Body of pancreas (tissue), 4 donors: ENCODE measurements around the gene SP110. TPM values are rescaled to one million over a fixed set of nuclear protein-coding genes. Genes with fewer than 3 reads are reported as not detected.

ENCODE experiments used
- ATAC-seq: fragments of 150-250 bp; one replicate; pipeline ENCODE4 v1.9.1; 2016
- DNase-seq, 4 donors: peaks; one replicate each; pipeline ENCODE4 v3.0.0-alpha.2; 2019
- H3K27ac ChIP-seq, 4 donors: fragments of 200-600 bp; sonication (generic); 1 replicate in 3 of 4; 2 replicates in 1 of 4; pipeline versions ENCODE4 v1.5.1 to v1.6.1; 2016 to 2019; ENCODE audit warnings: mild to moderate bottlenecking in 1 of 4, mixed read lengths in 1 of 4, moderate library complexity in 1 of 4
- H3K27me3 ChIP-seq, 2 donors: fragments of 200-600 bp; sonication (generic); one replicate each; pipeline ENCODE4 v1.6.0; 2016; ENCODE audit warnings: mild to moderate bottlenecking in 1 of 2
- H3K36me3 ChIP-seq, 2 donors: fragments of 200-600 bp; sonication (generic); replicated peaks in 1 of 2; 2 replicates each; pipeline ENCODE4 v1.5.1; 2016; ENCODE audit warnings: low read depth in 2 of 2; ENCODE audit not compliant: insufficient read depth in 1 of 2
- H3K4me1 ChIP-seq: fragments of 200-600 bp; sonication (generic); one replicate; pipeline ENCODE4 v1.6.0; 2016
- H3K4me3 ChIP-seq, 2 donors: fragments of 200-600 bp; sonication (generic); 1 replicate in 1 of 2; 2 replicates in 1 of 2; pipeline ENCODE4 v1.5.1; 2016 to 2019
- H3K9me3 ChIP-seq, 3 donors: fragments of 200-600 bp; sonication (generic); 1 replicate in 2 of 3; 2 replicates in 1 of 3; pipeline ENCODE4 v1.5.1; 2016
- POLR2A ChIP-seq, 3 donors: fragments of 450-650 bp; IDR thresholded peaks; one replicate each; pipeline ENCODE4 v1.6.1; 2016; ENCODE audit warnings: antibody characterized with exemption in 3 of 3, mild to moderate bottlenecking in 2 of 3
- WGBS, 2 donors: methylation state at CpG; one replicate each; pipeline ENCODE4 v1.1.5; 2017; 5-methylcytosine and 5-hydroxymethylcytosine counted together
- intact Hi-C: fragments of 100-400 bp; cut with DNase I; formaldehyde crosslinking; loops from one replicate; pipeline ENCODE4 v1.15.1; 2023
- total RNA-seq, 2 donors: library from RNA; depleted of rRNA; stranded (reverse); fragments of >200 nt; gene quantifications; one replicate each; pipeline ENCODE4 v1.1.0, GENCODE V29; 2016
- TF ChIP-seq, protein P1 (sequence below), 7 experiments: fragments of 450-650 bp in 4 of 7; fragments of 200-600 bp in 3 of 7; sonication (generic) in 3 of 7; IDR thresholded peaks; one replicate each; pipeline ENCODE4 v1.5.1; 2016 to 2019; ENCODE audit warnings: antibody characterized with exemption in 7 of 7

Gene SP110
- total RNA-seq, 2 donors from 2014 or later = 9.9 to 12.9 TPM

DNA sequence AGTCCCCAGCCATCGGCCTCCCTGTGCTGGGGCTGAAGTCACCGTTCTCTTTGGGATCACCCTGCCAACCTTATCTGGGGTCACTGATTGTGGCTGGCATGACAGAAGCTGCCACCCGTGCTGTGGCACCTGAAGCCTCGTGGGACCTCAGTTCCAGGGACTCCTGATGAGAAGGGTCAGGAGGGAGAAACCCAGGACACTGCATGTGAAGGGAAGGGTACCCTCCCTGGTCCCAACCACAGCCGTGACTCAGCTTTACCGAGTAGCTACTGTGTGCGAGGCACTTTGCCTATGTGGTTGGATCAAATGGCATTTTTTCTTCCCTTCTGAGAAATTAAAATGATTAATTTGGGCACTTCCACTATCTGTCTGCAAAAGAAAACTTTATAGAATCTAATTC, 64.4 kb downstream of the SP110 start:
- no peak for DNase-seq
- Histone ChIP-seq H3K27ac (no peak overlapping the region), H3K27me3 (no peaks in the 10 kb centered on the region), H3K9me3 (no peaks in the 10 kb centered on the region), H3K4me3 (no peak overlapping the region), H3K4me1 (no peaks in the 10 kb centered on the region), H3K36me3 (no peaks in the 10 kb centered on the region)
- ATAC-seq = no peak
- intact Hi-C loops = no loop called here
- no peak for TF ChIP-seq POLR2A (IDR thresholded peaks at IDR 0.05)
- TF ChIP-seq, protein P1, sequence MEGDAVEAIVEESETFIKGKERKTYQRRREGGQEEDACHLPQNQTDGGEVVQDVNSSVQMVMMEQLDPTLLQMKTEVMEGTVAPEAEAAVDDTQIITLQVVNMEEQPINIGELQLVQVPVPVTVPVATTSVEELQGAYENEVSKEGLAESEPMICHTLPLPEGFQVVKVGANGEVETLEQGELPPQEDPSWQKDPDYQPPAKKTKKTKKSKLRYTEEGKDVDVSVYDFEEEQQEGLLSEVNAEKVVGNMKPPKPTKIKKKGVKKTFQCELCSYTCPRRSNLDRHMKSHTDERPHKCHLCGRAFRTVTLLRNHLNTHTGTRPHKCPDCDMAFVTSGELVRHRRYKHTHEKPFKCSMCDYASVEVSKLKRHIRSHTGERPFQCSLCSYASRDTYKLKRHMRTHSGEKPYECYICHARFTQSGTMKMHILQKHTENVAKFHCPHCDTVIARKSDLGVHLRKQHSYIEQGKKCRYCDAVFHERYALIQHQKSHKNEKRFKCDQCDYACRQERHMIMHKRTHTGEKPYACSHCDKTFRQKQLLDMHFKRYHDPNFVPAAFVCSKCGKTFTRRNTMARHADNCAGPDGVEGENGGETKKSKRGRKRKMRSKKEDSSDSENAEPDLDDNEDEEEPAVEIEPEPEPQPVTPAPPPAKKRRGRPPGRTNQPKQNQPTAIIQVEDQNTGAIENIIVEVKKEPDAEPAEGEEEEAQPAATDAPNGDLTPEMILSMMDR (IDR thresholded peaks at IDR 0.05) = no peak
- WGBS, 2 donors = 49 to 62% methylated on average over 7 of the region's 7 CpGs

DNA sequence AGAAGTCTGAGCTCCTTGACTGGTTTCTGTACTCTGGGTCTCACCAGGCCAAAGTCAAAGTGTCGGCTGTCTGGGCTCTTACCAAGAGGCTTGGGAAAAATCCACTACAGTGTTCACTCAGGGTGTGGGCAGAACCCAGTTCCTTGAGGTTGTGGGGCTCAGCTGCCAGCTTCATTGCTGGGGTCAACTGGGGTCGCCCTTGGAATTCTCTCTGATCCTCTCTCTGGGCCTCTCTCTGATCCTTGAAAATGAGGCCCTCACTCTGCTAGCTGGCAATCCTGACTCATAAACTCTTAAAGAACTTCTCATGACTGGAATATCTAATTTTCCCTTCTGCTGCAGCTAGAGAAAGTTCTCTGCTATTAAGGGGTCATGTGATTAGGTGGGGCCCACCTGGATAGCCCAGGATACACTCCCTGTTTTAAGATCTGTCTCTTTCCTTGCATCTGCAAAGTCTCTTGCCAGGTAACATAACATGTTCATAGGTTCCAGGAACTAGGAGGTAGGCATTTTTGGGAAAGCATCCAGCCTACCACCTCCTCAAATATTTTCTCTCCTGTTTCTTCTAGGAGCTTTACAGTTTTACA, 66.3 kb downstream of the SP110 start:
- Histone ChIP-seq H3K27me3 (no peaks in the 10 kb centered on the region), H3K9me3 (no peaks in the 10 kb centered on the region), H3K27ac (no peak overlapping the region), H3K4me3 (no peak overlapping the region), H3K36me3 (no peaks in the 10 kb centered on the region), H3K4me1 (no peaks in the 10 kb centered on the region)
- DNase-seq (no peak), ATAC-seq (no peak)
- WGBS, 2 donors = 39 to 44% methylated on average over 2 of the region's 2 CpGs
- no peak for TF ChIP-seq POLR2A (IDR thresholded peaks at IDR 0.05)
- TF ChIP-seq, protein P1 (IDR thresholded peaks at IDR 0.05) = no peak
- intact Hi-C loops = no loop called here

GRCh38 chr2:230152334-230152733, 67.5 kb downstream of the SP110 start:
- no peak for ATAC-seq
- Histone ChIP-seq H3K4me3 (no peak overlapping the region), H3K36me3 (no peaks in the 10 kb centered on the region), H3K27ac (no peak overlapping the region), H3K27me3 (no peaks in the 10 kb centered on the region), H3K9me3 (no peaks in the 10 kb centered on the region), H3K4me1 (no peaks in the 10 kb centered on the region)
- TF ChIP-seq, protein P1 (IDR thresholded peaks at IDR 0.05) = no peak
- TF ChIP-seq POLR2A (IDR thresholded peaks at IDR 0.05) = no peak
- DNase-seq = no peak
- WGBS, 2 donors = 93 to 94% methylated on average over 2 of the region's 2 CpGs
- intact Hi-C loops = no loop called here

GRCh38 chr2:230144355-230144754, 75.4 kb downstream of the SP110 start:
- Histone ChIP-seq H3K4me1 (no peaks in the 10 kb centered on the region), H3K9me3 (no peaks in the 10 kb centered on the region), H3K4me3 (no peak overlapping the region), H3K36me3 (no peaks in the 10 kb centered on the region), H3K27me3 (no peaks in the 10 kb centered on the region), H3K27ac (no peak overlapping the region)
- DNase-seq (no peak), ATAC-seq (no peak)
- TF ChIP-seq POLR2A (IDR thresholded peaks at IDR 0.05) = no peak
- TF ChIP-seq, protein P1 (IDR thresholded peaks at IDR 0.05) = no peak
- intact Hi-C loops = no loop called here
- WGBS, 2 donors = 29 to 60% methylated on average over 1 of the region's 1 CpG

DNA sequence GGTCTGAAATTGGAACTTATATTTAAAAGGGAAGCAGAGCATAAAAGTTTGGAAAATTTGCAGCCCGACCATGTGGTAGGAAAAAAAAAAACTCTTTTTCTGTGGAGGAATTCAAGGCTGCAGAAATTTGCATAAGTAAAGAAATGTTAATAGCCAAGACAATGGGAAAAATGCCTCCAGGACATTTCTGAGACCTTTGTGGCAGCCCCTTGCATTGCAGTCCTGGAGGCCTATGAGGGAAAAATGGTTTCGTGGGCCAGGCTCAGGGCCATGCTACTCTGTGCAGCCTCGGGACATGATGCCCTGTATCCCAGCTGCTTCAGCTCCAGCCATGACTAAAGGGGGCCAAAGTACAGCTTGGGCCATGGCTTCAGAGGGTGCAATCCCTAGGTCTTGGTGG, 79.1 kb downstream of the SP110 start:
- TF ChIP-seq, protein P1 (IDR thresholded peaks at IDR 0.05) = no peak
- TF ChIP-seq POLR2A (IDR thresholded peaks at IDR 0.05) = no peak
- Histone ChIP-seq H3K36me3 (no peaks in the 10 kb centered on the region), H3K4me3 (no peak overlapping the region), H3K9me3 (no peaks in the 10 kb centered on the region), H3K27me3 (no peaks in the 10 kb centered on the region), H3K27ac (no peak overlapping the region), H3K4me1 (no peaks in the 10 kb centered on the region)
- no peak for ATAC-seq
- intact Hi-C loops = no loop called here
- WGBS, 2 donors = 85 to 94% methylated on average over 3 of the region's 3 CpGs
- no peak for DNase-seq
